Stomach (tissue), 9 donors: ENCODE results near the gene MARS2. TPM values are rescaled to one million over a fixed set of nuclear protein-coding genes. Genes with fewer than 3 reads are reported as not detected.

Experiments
- DNase-seq, 2 donors: peaks; one replicate each; pipeline versions ENCODE4 v3.0.0 to v3.0.0-alpha.2; 2013 to 2019
- H3K27ac ChIP-seq, 5 donors: fragments of 200-600 bp in 4 of 5; sonication (generic) in 4 of 5; one replicate each; pipeline ENCODE4 v1.5.1; 2013 to 2019; ENCODE audit warnings: mild to moderate bottlenecking in 1 of 5, moderate library complexity in 1 of 5
- H3K27me3 ChIP-seq, 3 donors: fragments of 200-600 bp; sonication (generic); one replicate each; pipeline ENCODE4 v1.5.1; 2017 to 2019; ENCODE audit warnings: mixed run types in 1 of 3
- H3K36me3 ChIP-seq, 4 donors: fragments of 200-600 bp; sonication (generic); 1 replicate in 3 of 4; 2 replicates in 1 of 4; pipeline ENCODE4 v1.5.1; 2016 to 2019
- H3K4me1 ChIP-seq, 4 donors: fragments of 200-600 bp; sonication (generic); one replicate each; pipeline ENCODE4 v1.5.1; 2016 to 2019
- H3K4me3 ChIP-seq, 4 donors: fragments of 200-600 bp; sonication (generic) in 3 of 4; one replicate each; pipeline ENCODE4 v1.5.1; 2016 to 2019; ENCODE audit warnings: mild to moderate bottlenecking in 1 of 4
- H3K9me3 ChIP-seq, 4 donors: fragments of 200-600 bp; sonication (generic); one replicate each; pipeline ENCODE4 v1.5.1; 2016 to 2019
- EP300 ChIP-seq: sonication (generic); formaldehyde crosslinking; IDR thresholded peaks from one replicate; pipeline ENCODE4 v1.6.1; 2017; ENCODE audit warnings: antibody characterized with exemption
- POLR2A ChIP-seq, 4 donors: fragments of 450-650 bp; IDR thresholded peaks; one replicate each; pipeline ENCODE4 v1.6.1; 2016; ENCODE audit warnings: antibody characterized with exemption in 4 of 4, control low read depth in 2 of 4, mild to moderate bottlenecking in 1 of 4, moderate library complexity in 1 of 4
- POLR2AphosphoS5 ChIP-seq, 3 donors: sonication (generic); formaldehyde crosslinking; IDR thresholded peaks; one replicate each; pipeline ENCODE4 v1.6.1; 2016; ENCODE audit warnings: antibody characterized with exemption in 3 of 3
- WGBS, 5 donors: extraction: QIAGEN DNeasy Blood & Tissue Kit in 3 of 5; methylation state at CpG; one replicate each; pipeline versions ENCODE4 v1.1.5 to v1.1.7; 2013 to 2018; 5-methylcytosine and 5-hydroxymethylcytosine counted together
- intact Hi-C: fragments of 100-400 bp; cut with DNase I; formaldehyde crosslinking; loops from one replicate; pipeline ENCODE4 v1.15.1; 2023; ENCODE audit warnings: low total_unique reads
- polyA plus RNA-seq, 3 donors: library from polyadenylated mRNA; stranded (reverse); fragments of 200-250 nt; gene quantifications; one replicate each; pipeline ENCODE4 v1.2.3, GENCODE V29; 2013
- total RNA-seq, 5 donors: library from RNA; depleted of rRNA; stranded (reverse); fragments of >200 nt; gene quantifications; one replicate each; pipeline versions ENCODE4 v1.1.0 to v1.2.3, GENCODE V29; 2014 to 2016
- TF ChIP-seq, protein P1 (sequence below), 7 experiments: fragments of 450-650 bp in 4 of 7; fragments of 200-600 bp in 3 of 7; sonication (generic) in 3 of 7; IDR thresholded peaks; one replicate each; pipeline ENCODE4 v1.5.1; 2016 to 2019; ENCODE audit warnings: antibody characterized with exemption in 7 of 7, control low read depth in 2 of 7, mild to moderate bottlenecking in 1 of 7
- donor health status: healthy with polysubstance abuse.
- donor health status: Bipolar disorder and iron deficiency.
- donor health status: healthy.

The MARS2 gene
- total and polyA plus RNA-seq, 8 donors, result 0.58 to 14.8 (median 4.2) TPM

- Histone ChIP-seq H3K27me3 (no peaks in the 10 kb centered on the region), H3K27ac (peak overlapping the region; percentile 78 to 90 (median 83)), H3K4me3 (peak overlapping the region; percentile 81 to 100 (median 94)), H3K9me3 (no peaks in the 10 kb centered on the region), H3K4me1 (peaks cover 31 to 43% (median 35%) of the 10 kb centered on the region in 4 donors), H3K36me3 (no peaks in the 10 kb centered on the region)
- intact Hi-C loops, result no loop called here
- WGBS, 5 donors, result 0 to 1% (median 1%) methylated on average over 5 of the region's 5 CpGs
- no peak for TF ChIP-seq EP300
- TF ChIP-seq POLR2A (IDR thresholded peaks at IDR 0.05), result no peak
- TF ChIP-seq, protein P1, sequence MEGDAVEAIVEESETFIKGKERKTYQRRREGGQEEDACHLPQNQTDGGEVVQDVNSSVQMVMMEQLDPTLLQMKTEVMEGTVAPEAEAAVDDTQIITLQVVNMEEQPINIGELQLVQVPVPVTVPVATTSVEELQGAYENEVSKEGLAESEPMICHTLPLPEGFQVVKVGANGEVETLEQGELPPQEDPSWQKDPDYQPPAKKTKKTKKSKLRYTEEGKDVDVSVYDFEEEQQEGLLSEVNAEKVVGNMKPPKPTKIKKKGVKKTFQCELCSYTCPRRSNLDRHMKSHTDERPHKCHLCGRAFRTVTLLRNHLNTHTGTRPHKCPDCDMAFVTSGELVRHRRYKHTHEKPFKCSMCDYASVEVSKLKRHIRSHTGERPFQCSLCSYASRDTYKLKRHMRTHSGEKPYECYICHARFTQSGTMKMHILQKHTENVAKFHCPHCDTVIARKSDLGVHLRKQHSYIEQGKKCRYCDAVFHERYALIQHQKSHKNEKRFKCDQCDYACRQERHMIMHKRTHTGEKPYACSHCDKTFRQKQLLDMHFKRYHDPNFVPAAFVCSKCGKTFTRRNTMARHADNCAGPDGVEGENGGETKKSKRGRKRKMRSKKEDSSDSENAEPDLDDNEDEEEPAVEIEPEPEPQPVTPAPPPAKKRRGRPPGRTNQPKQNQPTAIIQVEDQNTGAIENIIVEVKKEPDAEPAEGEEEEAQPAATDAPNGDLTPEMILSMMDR (IDR thresholded peaks at IDR 0.05), result no peak
- TF ChIP-seq POLR2AphosphoS5 (IDR thresholded peaks at IDR 0.05), result no peak
- no peak for DNase-seq
These were observed 592 bp upstream of the MARS2 start for GRCh38 chr2:197704434-197705120.

DNA sequence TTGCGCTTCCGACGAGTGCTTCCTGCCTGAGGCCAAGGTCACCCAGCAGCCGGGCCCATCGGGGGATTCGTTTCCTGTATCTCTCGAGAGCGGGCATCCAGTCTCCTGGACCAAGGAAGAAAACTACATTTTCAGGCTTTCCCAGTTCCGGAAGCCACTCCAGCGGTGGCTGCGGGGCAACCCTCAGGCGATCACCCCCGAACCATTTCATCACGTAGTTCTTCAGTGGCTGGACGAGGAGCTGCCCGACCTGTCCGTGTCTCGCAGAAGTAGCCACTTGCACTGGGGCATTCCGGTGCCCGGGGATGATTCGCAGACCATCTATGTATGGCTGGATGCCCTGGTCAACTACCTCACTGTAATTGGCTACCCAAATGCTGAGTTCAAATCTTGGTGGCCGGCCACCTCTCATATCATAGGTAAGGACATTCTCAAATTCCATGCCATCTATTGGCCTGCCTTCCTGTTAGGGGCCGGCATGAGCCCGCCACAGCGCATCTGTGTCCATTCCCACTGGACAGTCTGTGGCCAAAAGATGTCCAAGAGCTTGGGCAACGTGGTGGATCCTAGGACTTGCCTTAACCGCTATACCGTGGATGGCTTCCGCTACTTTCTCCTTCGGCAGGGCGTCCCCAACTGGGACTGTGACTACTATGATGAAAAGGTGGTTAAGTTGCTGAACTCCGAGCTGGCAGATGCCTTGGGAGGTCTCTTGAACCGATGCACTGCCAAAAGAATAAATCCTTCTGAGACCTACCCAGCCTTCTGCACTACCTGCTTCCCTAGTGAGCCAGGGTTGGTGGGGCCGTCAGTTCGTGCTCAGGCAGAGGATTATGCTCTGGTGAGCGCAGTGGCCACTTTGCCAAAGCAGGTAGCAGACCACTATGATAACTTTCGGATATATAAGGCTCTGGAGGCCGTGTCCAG lies 1.0 kb downstream of the MARS2 start:
- Histone ChIP-seq H3K9me3 (no peaks in the 10 kb centered on the region), H3K27me3 (no peaks in the 10 kb centered on the region), H3K4me3 (peak overlapping the region; percentile 81 to 100 (median 94)), H3K36me3 (peaks cover 0 to under 1% (median 0%) of the 10 kb centered on the region in 4 donors), H3K27ac (peak overlapping the region; percentile 64 to 90 (median 83)), H3K4me1 (peaks cover 31 to 48% (median 37%) of the 10 kb centered on the region in 4 donors)
- peak in 1 of 2 donors; percentile 63 for DNase-seq
- TF ChIP-seq POLR2A (IDR thresholded peaks at IDR 0.05) (no peak), EP300 (no peak), POLR2AphosphoS5 (IDR thresholded peaks at IDR 0.05) (no peak)
- TF ChIP-seq, protein P1 (IDR thresholded peaks at IDR 0.05), result no peak
- WGBS, 5 donors, result 10 to 20% (median 10%) methylated on average over 25 to 38 of the region's 38 CpGs
- intact Hi-C loops, result no loop called here

GRCh38 chr2:197706839-197707207 lies 1.7 kb downstream of the MARS2 start:
- Histone ChIP-seq H3K36me3 (peaks cover 0 to 7% (median 2%) of the 10 kb centered on the region in 4 donors), H3K27ac (no peak overlapping the region), H3K4me1 (peaks cover 31 to 48% (median 37%) of the 10 kb centered on the region in 4 donors), H3K27me3 (no peaks in the 10 kb centered on the region), H3K4me3 (peak overlapping the region; percentile 81 to 100 (median 94)), H3K9me3 (no peaks in the 10 kb centered on the region)
- WGBS, 5 donors, result 39 to 55% (median 51%) methylated on average over 5 of the region's 5 CpGs
- TF ChIP-seq EP300 (no peak), POLR2A (IDR thresholded peaks at IDR 0.05) (no peak), POLR2AphosphoS5 (IDR thresholded peaks at IDR 0.05) (no peak)
- TF ChIP-seq, protein P1 (IDR thresholded peaks at IDR 0.05), result no peak
- no peak for DNase-seq
- intact Hi-C loops, result no loop called here
